ENCODE results near the gene WDR44. TPM values are rescaled to one million over a fixed set of nuclear protein-coding genes. Genes with fewer than 3 reads are reported as not detected.

The WDR44 gene
- total RNA-seq, 1 donor from 2014 or later: 19.0 TPM

DNA sequence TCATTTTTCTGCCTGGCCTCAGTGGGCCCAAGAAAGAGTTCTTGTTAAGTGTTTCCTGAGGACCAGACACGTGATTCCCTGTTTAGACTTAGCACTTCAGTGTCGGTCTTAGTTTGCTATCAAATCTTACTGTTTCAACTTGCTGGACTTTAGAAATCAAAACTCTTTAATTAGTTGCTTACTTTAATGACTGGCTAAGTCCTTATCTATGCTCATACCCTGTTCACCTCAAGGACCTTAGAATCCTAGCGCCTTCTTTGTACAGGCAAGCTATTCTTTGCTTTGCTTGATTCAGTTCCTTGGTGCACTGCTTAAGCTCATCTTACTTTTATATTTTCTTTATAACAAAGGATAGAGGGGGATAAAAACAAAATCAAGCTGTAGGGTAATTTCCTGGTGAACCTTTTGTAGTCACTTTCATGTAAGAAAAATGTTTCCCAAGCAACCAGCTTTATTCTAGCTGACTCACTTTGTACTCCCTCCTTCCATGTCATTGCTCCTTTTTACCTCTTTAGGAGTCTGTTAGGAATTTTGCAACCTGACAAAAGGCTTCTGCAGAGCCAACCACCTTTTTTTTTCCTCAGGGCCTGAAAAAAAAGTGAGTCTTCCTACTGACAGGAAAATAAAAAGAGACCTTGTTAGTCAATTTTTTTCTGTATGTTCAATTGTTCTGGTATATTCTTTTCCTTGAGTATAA is 14.7 kb downstream of the WDR44 start:
- FAIRE-seq: peak; percentile 94
- DNase-seq (ENCODE audit: low read depth): peak; percentile 58

DNA sequence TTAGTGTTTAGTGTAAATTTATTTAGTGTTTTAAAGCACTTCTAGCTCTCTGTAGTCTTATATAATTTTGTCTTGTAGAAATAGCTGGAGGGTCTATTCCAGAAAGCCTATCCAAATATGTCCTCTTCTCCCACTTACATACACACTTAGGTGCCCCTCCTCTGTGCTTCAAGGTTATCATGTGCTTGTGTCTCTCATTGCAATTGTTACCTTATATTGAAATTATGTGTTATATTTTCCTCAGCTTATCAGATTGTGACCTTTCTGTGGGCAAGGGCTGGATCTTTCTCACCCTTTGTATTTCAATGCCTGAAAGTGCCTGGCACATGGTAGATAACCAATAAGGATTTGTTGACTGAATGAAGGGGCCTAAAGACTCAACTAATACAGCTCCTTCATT is 18.4 kb downstream of the WDR44 start:
- Histone ChIP-seq H3K4me2 (ENCODE audit: low read length) (no peak overlapping the region), H3K27ac (ENCODE audit: low read depth, low read length) (no peak overlapping the region), H3K36me3 (ENCODE audit: insufficient read depth, low read length) (no peaks in the 10 kb centered on the region), H3K27me3 (ENCODE audit: insufficient read depth, low read length) (no peaks in the 10 kb centered on the region), H4K20me1 (ENCODE audit: insufficient read depth, low read length) (peaks cover 47% of the 10 kb centered on the region), H3K79me2 (ENCODE audit: insufficient read depth, low read length) (peaks cover 87% of the 10 kb centered on the region), H3K9me3 (ENCODE audit: insufficient read depth, low read depth, low read length) (no peaks in the 10 kb centered on the region), H3K4me3 (ENCODE audit: insufficient read depth, low read depth, low read length) (no peak overlapping the region), H2AFZ (ENCODE audit: low read depth, low read length) (no peak overlapping the region), H3K4me1 (ENCODE audit: insufficient read depth, low read length) (peaks cover 12% of the 10 kb centered on the region), H3K9ac (ENCODE audit: low read length) (no peak overlapping the region)
- DNase-seq (ENCODE audit: low read depth) (no peak), FAIRE-seq (peak; percentile 93)
- H3K4me1 Mint-ChIP-seq (ENCODE audit: low read depth, unreplicated experiment): peaks cover 4% of the 10 kb centered on the region
- H3K4me3 Mint-ChIP-seq (ENCODE audit: unreplicated experiment): no peak overlapping the region
- no peak overlapping the region for H3K27ac Mint-ChIP-seq (ENCODE audit: unreplicated experiment)
- H3K27me3 Mint-ChIP-seq (ENCODE audit: low read depth, unreplicated experiment): no peaks in the 10 kb centered on the region
- H3K36me3 Mint-ChIP-seq (ENCODE audit: low read depth, unreplicated experiment): no peaks in the 10 kb centered on the region
- no peak for TF ChIP-seq EZH2 (IDR thresholded peaks at IDR 0.05; ENCODE audit: insufficient read depth, low read length)
- TF ChIP-seq, protein P1, sequence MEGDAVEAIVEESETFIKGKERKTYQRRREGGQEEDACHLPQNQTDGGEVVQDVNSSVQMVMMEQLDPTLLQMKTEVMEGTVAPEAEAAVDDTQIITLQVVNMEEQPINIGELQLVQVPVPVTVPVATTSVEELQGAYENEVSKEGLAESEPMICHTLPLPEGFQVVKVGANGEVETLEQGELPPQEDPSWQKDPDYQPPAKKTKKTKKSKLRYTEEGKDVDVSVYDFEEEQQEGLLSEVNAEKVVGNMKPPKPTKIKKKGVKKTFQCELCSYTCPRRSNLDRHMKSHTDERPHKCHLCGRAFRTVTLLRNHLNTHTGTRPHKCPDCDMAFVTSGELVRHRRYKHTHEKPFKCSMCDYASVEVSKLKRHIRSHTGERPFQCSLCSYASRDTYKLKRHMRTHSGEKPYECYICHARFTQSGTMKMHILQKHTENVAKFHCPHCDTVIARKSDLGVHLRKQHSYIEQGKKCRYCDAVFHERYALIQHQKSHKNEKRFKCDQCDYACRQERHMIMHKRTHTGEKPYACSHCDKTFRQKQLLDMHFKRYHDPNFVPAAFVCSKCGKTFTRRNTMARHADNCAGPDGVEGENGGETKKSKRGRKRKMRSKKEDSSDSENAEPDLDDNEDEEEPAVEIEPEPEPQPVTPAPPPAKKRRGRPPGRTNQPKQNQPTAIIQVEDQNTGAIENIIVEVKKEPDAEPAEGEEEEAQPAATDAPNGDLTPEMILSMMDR (IDR thresholded peaks at IDR 0.05; ENCODE audit: insufficient read depth, low read depth, low read length): no peak
- H3K9me3 Mint-ChIP-seq (ENCODE audit: unreplicated experiment): no peaks in the 10 kb centered on the region

More for the DNA sequence above, 14.7 kb downstream of the WDR44 start:
- Histone ChIP-seq H3K79me2 (ENCODE audit: insufficient read depth, low read length) (peaks cover 94% of the 10 kb centered on the region), H3K9ac (ENCODE audit: low read length) (peak overlapping the region; percentile 31), H3K9me3 (ENCODE audit: insufficient read depth, low read depth, low read length) (no peaks in the 10 kb centered on the region), H3K4me1 (ENCODE audit: insufficient read depth, low read length) (peaks cover 12% of the 10 kb centered on the region), H3K4me3 (ENCODE audit: insufficient read depth, low read depth, low read length) (no peak overlapping the region), H4K20me1 (ENCODE audit: insufficient read depth, low read length) (peaks cover 61% of the 10 kb centered on the region), H3K27me3 (ENCODE audit: insufficient read depth, low read length) (no peaks in the 10 kb centered on the region), H3K27ac (ENCODE audit: low read depth, low read length) (peak overlapping the region; percentile 50), H3K4me2 (ENCODE audit: low read length) (peak overlapping the region; percentile 50), H3K36me3 (ENCODE audit: insufficient read depth, low read length) (no peaks in the 10 kb centered on the region), H2AFZ (ENCODE audit: low read depth, low read length) (no peak overlapping the region)
- no peaks in the 10 kb centered on the region for H3K36me3 Mint-ChIP-seq (ENCODE audit: low read depth, unreplicated experiment)
- no peaks in the 10 kb centered on the region for H3K27me3 Mint-ChIP-seq (ENCODE audit: low read depth, unreplicated experiment)
- peaks cover 5% of the 10 kb centered on the region for H3K4me1 Mint-ChIP-seq (ENCODE audit: low read depth, unreplicated experiment)
- H3K27ac Mint-ChIP-seq (ENCODE audit: unreplicated experiment): peak overlapping the region; percentile 69
- no peak for TF ChIP-seq EZH2 (IDR thresholded peaks at IDR 0.05; ENCODE audit: insufficient read depth, low read length)
- TF ChIP-seq, protein P1 (IDR thresholded peaks at IDR 0.05; ENCODE audit: insufficient read depth, low read depth, low read length): no peak
- no peaks in the 10 kb centered on the region for H3K9me3 Mint-ChIP-seq (ENCODE audit: unreplicated experiment)
- H3K4me3 Mint-ChIP-seq (ENCODE audit: unreplicated experiment): no peak overlapping the region

DNA sequence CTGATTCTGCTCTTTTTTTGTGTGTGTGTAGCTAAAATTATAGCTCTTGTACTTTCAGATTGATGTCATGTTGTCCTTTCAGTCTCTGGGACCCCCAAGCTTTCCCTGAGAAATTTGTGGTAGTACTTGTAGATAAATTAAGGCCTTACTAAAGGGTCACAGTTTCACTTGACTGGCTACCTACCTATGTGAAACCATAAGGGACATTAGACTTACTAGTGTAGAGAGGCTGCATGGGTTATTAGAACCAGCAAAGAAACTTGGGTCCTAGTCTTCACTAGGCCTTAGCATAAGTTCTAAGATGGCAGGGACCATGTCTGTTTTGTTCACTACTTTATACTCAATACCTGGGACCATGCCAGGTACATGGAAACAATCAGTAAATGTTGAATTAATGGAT is 21.4 kb downstream of the WDR44 start:
- Histone ChIP-seq H2AFZ (ENCODE audit: low read depth, low read length) (no peak overlapping the region), H3K4me2 (ENCODE audit: low read length) (no peak overlapping the region), H3K9ac (ENCODE audit: low read length) (no peak overlapping the region), H3K4me1 (ENCODE audit: insufficient read depth, low read length) (no peaks in the 10 kb centered on the region), H3K27ac (ENCODE audit: low read depth, low read length) (no peak overlapping the region), H3K9me3 (ENCODE audit: insufficient read depth, low read depth, low read length) (no peaks in the 10 kb centered on the region), H3K27me3 (ENCODE audit: insufficient read depth, low read length) (no peaks in the 10 kb centered on the region), H3K79me2 (ENCODE audit: insufficient read depth, low read length) (peaks cover 64% of the 10 kb centered on the region), H3K4me3 (ENCODE audit: insufficient read depth, low read depth, low read length) (no peak overlapping the region), H3K36me3 (ENCODE audit: insufficient read depth, low read length) (no peaks in the 10 kb centered on the region), H4K20me1 (ENCODE audit: insufficient read depth, low read length) (peaks cover 36% of the 10 kb centered on the region)
- H3K27me3 Mint-ChIP-seq (ENCODE audit: low read depth, unreplicated experiment): no peaks in the 10 kb centered on the region
- no peak for DNase-seq (ENCODE audit: low read depth)
- peak; percentile 5 for FAIRE-seq
- H3K4me1 Mint-ChIP-seq (ENCODE audit: low read depth, unreplicated experiment): peaks cover 8% of the 10 kb centered on the region
- no peak overlapping the region for H3K27ac Mint-ChIP-seq (ENCODE audit: unreplicated experiment)
- no peak overlapping the region for H3K4me3 Mint-ChIP-seq (ENCODE audit: unreplicated experiment)
- no peaks in the 10 kb centered on the region for H3K9me3 Mint-ChIP-seq (ENCODE audit: unreplicated experiment)
- no peaks in the 10 kb centered on the region for H3K36me3 Mint-ChIP-seq (ENCODE audit: low read depth, unreplicated experiment)
- TF ChIP-seq, protein P1 (IDR thresholded peaks at IDR 0.05; ENCODE audit: insufficient read depth, low read depth, low read length): no peak
- TF ChIP-seq EZH2 (IDR thresholded peaks at IDR 0.05; ENCODE audit: insufficient read depth, low read length): no peak
